Kidney (tissue), 14 donors: ENCODE measurements around the gene SPG7. TPM values are rescaled to one million over a fixed set of nuclear protein-coding genes. Genes with fewer than 3 reads are reported as not detected.

ENCODE experiments used
- DNase-seq, 5 donors: peaks; one replicate each; pipeline ENCODE4 v3.0.0-alpha.2; 2013 to 2020
- FAIRE-seq: peaks from 2 replicates; lab custom pipeline; 2012; peaks lifted over from hg19 to GRCh38; lab: Jason Lieb, UNC
- H3K27ac ChIP-seq, 2 donors: one replicate each; pipeline ENCODE4 v1.7.0; 2013; ENCODE audit warnings: low read depth in 2 of 2, low read length in 2 of 2, inconsistent platforms in 1 of 2
- H3K27me3 ChIP-seq: one replicate; pipeline ENCODE4 v1.7.1; 2013; ENCODE audit warnings: low read length, inconsistent platforms; ENCODE audit not compliant: control insufficient read depth, insufficient read depth
- H3K36me3 ChIP-seq, 3 donors: one replicate each; pipeline versions ENCODE4 v1.7.0 to v1.7.1; 2013; ENCODE audit warnings: low read length in 3 of 3, control low read depth in 1 of 3, inconsistent platforms in 1 of 3; ENCODE audit not compliant: insufficient read depth in 3 of 3, control insufficient read depth in 2 of 3
- H3K4me1 ChIP-seq, 3 donors: one replicate each; pipeline versions ENCODE4 v1.7.0 to v1.7.1; 2013; ENCODE audit warnings: low read length in 3 of 3, inconsistent platforms in 1 of 3, low read depth in 1 of 3; ENCODE audit not compliant: control insufficient read depth in 2 of 3, insufficient read depth in 2 of 3
- H3K4me3 ChIP-seq, 3 donors: one replicate each; pipeline versions ENCODE4 v1.7.0 to v1.8.1; 2013; ENCODE audit warnings: low read length in 3 of 3, control low read depth in 1 of 3, inconsistent platforms in 1 of 3
- H3K9ac ChIP-seq, 3 donors: one replicate each; pipeline versions ENCODE4 v1.7.0 to v1.7.1; 2013; ENCODE audit warnings: low read length in 3 of 3, control low read depth in 1 of 3, inconsistent platforms in 1 of 3
- H3K9me3 ChIP-seq, 3 donors: one replicate each; pipeline versions ENCODE4 v1.7.0 to v1.7.1; 2013; ENCODE audit warnings: low read length in 3 of 3, control low read depth in 1 of 3, inconsistent platforms in 1 of 3; ENCODE audit not compliant: control insufficient read depth in 2 of 3, insufficient read depth in 1 of 3
- CTCF ChIP-seq: IDR thresholded peaks from 3 replicates; pipeline ENCODE4 v1.5.1; 2012; ENCODE audit warnings: mild to moderate bottlenecking, moderate library complexity, borderline replicate concordance; ENCODE audit not compliant: insufficient read depth; ENCODE audit errors: extremely low read depth
- intact Hi-C: fragments of 100-400 bp; cut with DNase I; formaldehyde crosslinking; loops from one replicate; pipeline ENCODE4 v1.11.1; 2022
- polyA plus RNA-seq: library from polyadenylated mRNA; stranded (reverse); fragments of 350-450 nt; fragmentation: Illumina TruSeq; extraction: RNeasy Lipid Tissue Mini Kit (QIAGEN cat#74804); gene quantifications from one replicate; pipeline ENCODE4 v1.2.3, GENCODE V29; 2014; ENCODE audit warnings: low read depth, low replicate concordance; ENCODE audit not compliant: insufficient read depth
- total RNA-seq: library from RNA; stranded (reverse); fragmentation: NEBNext Ultra II Directional; extraction: Animal tissue kit (Norgen Biotek cat#: 25700); gene quantifications from one replicate; pipeline ENCODE4 v1.2.1, GENCODE V29; 2021
- donor health status: control.
- donor health status: control.
- donor health status: control.
- donor health status: control.
- donor health status: control.
- donor health status: DM: yes; HTN: yes; CAD: no.
- donor health status: Normal renal cell carcinoma (clear cell type).

Gene SPG7
- total and polyA plus RNA-seq, 2 donors from 2014 or later = 71.0 to 108 TPM

- no peak for TF ChIP-seq CTCF
- FAIRE-seq = no peak
These were observed 44.7 kb downstream of the SPG7 start for GRCh38 chr16:89552913-89553312.

GRCh38 chr16:89553733-89554132, 45.5 kb downstream of the SPG7 start:
- H3K9ac ChIP-seq = no peak overlapping the region
- TF ChIP-seq CTCF = no peak
- peaks cover 2 to 25% (median 17%) of the 10 kb centered on the region in 3 donors for H3K36me3 ChIP-seq
- no peak for DNase-seq
- no peaks in the 10 kb centered on the region for H3K9me3 ChIP-seq
- H3K4me3 ChIP-seq = no peak overlapping the region
- no peaks in the 10 kb centered on the region for H3K27me3 ChIP-seq
- intact Hi-C loops = no loop called here
- no peak overlapping the region for H3K27ac ChIP-seq
- H3K4me1 ChIP-seq = peaks cover 0 to 6% (median 0%) of the 10 kb centered on the region in 3 donors
- no peak for FAIRE-seq

More at GRCh38 chr16:89552913-89553312, 44.7 kb downstream of the SPG7 start:
- Histone ChIP-seq H3K36me3 (peaks cover 2 to 29% (median 23%) of the 10 kb centered on the region in 3 donors), H3K4me1 (peaks cover 0 to 6% (median 0%) of the 10 kb centered on the region in 3 donors), H3K9me3 (no peaks in the 10 kb centered on the region), H3K27me3 (no peaks in the 10 kb centered on the region), H3K4me3 (no peak overlapping the region), H3K9ac (no peak overlapping the region), H3K27ac (no peak overlapping the region)
- intact Hi-C loops = no loop called here
- DNase-seq = no peak

DNA sequence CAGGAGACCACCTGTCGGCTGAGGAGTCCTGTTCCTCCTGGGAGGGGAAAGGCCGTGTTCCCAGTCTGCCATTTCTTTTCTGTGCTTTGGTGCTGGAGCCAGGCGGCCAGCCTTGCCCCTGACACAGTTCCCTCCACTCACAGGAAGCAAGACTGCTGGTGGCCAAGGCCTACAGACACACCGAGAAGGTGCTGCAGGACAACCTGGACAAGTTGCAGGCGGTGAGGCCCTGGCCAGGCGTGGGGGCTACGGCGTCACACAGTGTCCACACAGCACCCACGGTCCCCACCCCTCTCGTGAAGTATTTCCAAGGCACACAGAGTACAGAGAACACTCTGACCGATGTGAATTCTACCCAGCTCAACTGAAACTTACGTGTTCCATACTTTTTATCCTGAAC, 46.1 kb downstream of the SPG7 start:
- Histone ChIP-seq H3K27ac (no peak overlapping the region), H3K4me3 (no peak overlapping the region), H3K4me1 (peaks cover 0 to 6% (median 0%) of the 10 kb centered on the region in 3 donors), H3K27me3 (no peaks in the 10 kb centered on the region), H3K36me3 (peaks cover 2 to 19% (median 15%) of the 10 kb centered on the region in 3 donors), H3K9ac (no peak overlapping the region), H3K9me3 (no peaks in the 10 kb centered on the region)
- intact Hi-C loops = no loop called here
- DNase-seq = no peak
- FAIRE-seq = no peak
- no peak for TF ChIP-seq CTCF

GRCh38 chr16:89555265-89555664, 47.1 kb downstream of the SPG7 start:
- DNase-seq (no peak), FAIRE-seq (no peak)
- Histone ChIP-seq H3K4me3 (no peak overlapping the region), H3K36me3 (peaks cover 2 to 18% (median 15%) of the 10 kb centered on the region in 3 donors), H3K27me3 (no peaks in the 10 kb centered on the region), H3K4me1 (peaks cover 0 to 6% (median 2%) of the 10 kb centered on the region in 3 donors), H3K9ac (no peak overlapping the region), H3K9me3 (no peaks in the 10 kb centered on the region), H3K27ac (no peak overlapping the region)
- intact Hi-C loops = no loop called here
- TF ChIP-seq CTCF = no peak
